ENCODE results near the gene IL17RE. TPM values are rescaled to one million over a fixed set of nuclear protein-coding genes. Genes with fewer than 3 reads are reported as not detected.
A peak's percentile ranks its signal among the peaks of the same experiment; 100 is the strongest.

IL17RE gene
- total and polyA plus RNA-seq, 2 donors (not counting 3 experiments of a cell fraction or from before 2014, with no cell fraction given) = 1.2 to 1.3 TPM

DNA sequence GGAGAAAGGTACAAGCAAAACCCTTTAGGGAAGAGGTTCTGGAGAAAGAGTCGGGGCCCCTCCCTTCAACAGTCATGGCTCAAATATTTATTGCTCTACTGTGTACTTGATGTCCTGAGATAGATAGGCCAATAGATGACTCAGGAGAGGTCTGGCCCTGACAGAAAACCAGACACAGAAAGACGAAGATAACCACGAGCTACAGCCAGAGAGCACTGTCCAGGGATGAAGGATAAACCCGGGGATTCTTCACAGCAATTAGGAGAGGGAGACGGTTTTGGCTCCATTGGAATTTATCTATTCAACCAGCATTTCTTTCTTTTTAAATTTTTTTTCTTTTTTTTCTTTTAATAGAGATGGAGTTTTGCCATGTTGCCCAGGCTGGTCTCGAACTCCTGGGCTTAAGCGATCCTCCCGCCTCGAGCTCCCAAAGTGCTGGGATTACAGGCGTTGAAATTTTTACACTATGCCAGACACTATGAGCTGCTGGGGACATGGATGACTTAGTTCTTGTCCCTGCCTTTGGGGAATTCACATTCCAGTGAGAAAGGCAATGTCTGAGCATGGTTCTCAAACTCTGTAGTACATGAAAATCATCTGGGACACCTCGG is 18.0 kb upstream of the IL17RE start:
- no peak overlapping the region for H3K4me2 ChIP-seq (ENCODE audit: insufficient read depth, low read length)
- peaks cover 7% of the 10 kb centered on the region for H3K4me1 ChIP-seq (ENCODE audit: control insufficient read depth, extremely low read depth, insufficient read depth, low read length)
- dilution Hi-C loops (cut with MboI; ENCODE audit: extremely low pct_ligation_motif_present, low sequenced_read_pairs) (no loop called here), intact Hi-C loops (cut with micrococcal nuclease) (no loop called here)
- FAIRE-seq (peak; percentile 24), DNase-seq (ENCODE audit: low read depth, low spot score) (no peak)
- peak; percentile 48 for TF ChIP-seq FOS (IDR thresholded peaks at IDR 0.05; ENCODE audit: borderline replicate concordance, insufficient read depth, low read length)
- TF ChIP-seq GATA2 (IDR thresholded peaks at IDR 0.05; ENCODE audit: insufficient read depth, insufficient read length, low read depth, low read length) = peak; percentile 60
- no peak for TF ChIP-seq EZH2 (IDR thresholded peaks at IDR 0.05; ENCODE audit: borderline replicate concordance, low read depth, low read length, severe bottlenecking)
- TF ChIP-seq MYC (IDR thresholded peaks at IDR 0.05; ENCODE audit: low read depth, low read length) = no peak
- TF ChIP-seq JUN (IDR thresholded peaks at IDR 0.05; ENCODE audit: borderline replicate concordance, insufficient read depth, insufficient read length, low read depth) = no peak
- TF ChIP-seq POLR2AphosphoS5 (IDR thresholded peaks at IDR 0.05; ENCODE audit: insufficient read depth, low read depth, low read length) = no peak
- no peak for TF ChIP-seq POLR2A (IDR thresholded peaks at IDR 0.05; ENCODE audit: low read depth, low read length)
- H3K79me2 ChIP-seq (ENCODE audit: control insufficient read depth, insufficient read depth, low read length) = no peaks in the 10 kb centered on the region
- H3K36me3 ChIP-seq (ENCODE audit: control insufficient read depth in 2 of 2, extremely low read depth in 1 of 2, insufficient read depth in 2 of 2, low read length in 2 of 2) = no peaks in the 10 kb centered on the region
- H2AFZ ChIP-seq (ENCODE audit: low read depth, low read length) = peak overlapping the region; percentile 84
- no peak overlapping the region for H3K27ac ChIP-seq (ENCODE audit: insufficient read depth, low read depth, low read length)
- no peaks in the 10 kb centered on the region for H3K27me3 ChIP-seq (ENCODE audit: control insufficient read depth in 2 of 2, insufficient read depth in 2 of 2, low read length in 2 of 2)
- no peaks in the 10 kb centered on the region for H3K9me3 ChIP-seq (replicated peaks; ENCODE audit: control insufficient read depth, insufficient read depth, low read length)
- BruUV-seq (replicated peaks) = no TSS peak
- POLR2A ChIA-PET = interaction anchor here (0.6 to 1.2 kb wide), 3 partner anchors 9 to 307 kb away, joined by 3 to 6 read pairs (median 4); partner anchors contain the start of gene CRELD1
- H3K9ac ChIP-seq (replicated peaks; ENCODE audit: extremely low read depth, insufficient read depth, low read length) = peak overlapping the region; percentile 1
- no peak overlapping the region for H3K4me3 ChIP-seq (replicated peaks in 1 of 3; ENCODE audit: insufficient read depth in 1 of 3, low read depth in 1 of 3, low read length in 3 of 3)
- CTCF ChIA-PET = interaction anchor here (1.7 to 2.3 kb wide), 4 partner anchors 9 to 48 kb away, joined by 4 to 14 read pairs (median 7); partner anchors contain the start of gene CRELD1
- no peaks in the 10 kb centered on the region for H3K9me1 ChIP-seq (replicated peaks; ENCODE audit: control insufficient read depth, extremely low read depth, insufficient read depth, low read length)
- H4K20me1 ChIP-seq (replicated peaks; ENCODE audit: control insufficient read depth, extremely low read depth, insufficient read depth, low read length) = no peaks in the 10 kb centered on the region

GRCh38 chr3:9886328-9886727 is 16.3 kb upstream of the IL17RE start:
- dilution Hi-C loops (cut with MboI; ENCODE audit: extremely low pct_ligation_motif_present, low sequenced_read_pairs) = no loop called here
- POLR2A ChIA-PET = no interaction called here

More at GRCh38 chr3:9886328-9886727, 16.3 kb upstream of the IL17RE start:
- Histone ChIP-seq H2AFZ (ENCODE audit: low read depth, low read length) (no peak overlapping the region), H3K9me1 (replicated peaks; ENCODE audit: control insufficient read depth, extremely low read depth, insufficient read depth, low read length) (no peaks in the 10 kb centered on the region), H3K27ac (ENCODE audit: insufficient read depth, low read depth, low read length) (no peak overlapping the region), H3K9ac (replicated peaks; ENCODE audit: extremely low read depth, insufficient read depth, low read length) (no peak overlapping the region), H3K36me3 (ENCODE audit: control insufficient read depth in 2 of 2, extremely low read depth in 1 of 2, insufficient read depth in 2 of 2, low read length in 2 of 2) (no peaks in the 10 kb centered on the region), H3K4me2 (ENCODE audit: insufficient read depth, low read length) (no peak overlapping the region), H3K4me1 (ENCODE audit: control insufficient read depth, extremely low read depth, insufficient read depth, low read length) (peaks cover 10% of the 10 kb centered on the region), H3K9me3 (replicated peaks; ENCODE audit: control insufficient read depth, insufficient read depth, low read length) (no peaks in the 10 kb centered on the region), H3K27me3 (ENCODE audit: control insufficient read depth in 2 of 2, insufficient read depth in 2 of 2, low read length in 2 of 2) (no peaks in the 10 kb centered on the region), H3K4me3 (replicated peaks in 1 of 3; ENCODE audit: insufficient read depth in 1 of 3, low read depth in 1 of 3, low read length in 3 of 3) (no peak overlapping the region), H3K79me2 (ENCODE audit: control insufficient read depth, insufficient read depth, low read length) (peaks cover 9% of the 10 kb centered on the region), H4K20me1 (replicated peaks; ENCODE audit: control insufficient read depth, extremely low read depth, insufficient read depth, low read length) (no peaks in the 10 kb centered on the region)
- no TSS peak for BruUV-seq (replicated peaks)
- TF ChIP-seq EZH2 (IDR thresholded peaks at IDR 0.05; ENCODE audit: borderline replicate concordance, low read depth, low read length, severe bottlenecking) (no peak), POLR2A (IDR thresholded peaks at IDR 0.05; ENCODE audit: low read depth, low read length) (no peak), MAX (IDR thresholded peaks at IDR 0.05; ENCODE audit: insufficient read depth, insufficient read length) (no peak), FOS (IDR thresholded peaks at IDR 0.05; ENCODE audit: borderline replicate concordance, insufficient read depth, low read length) (no peak), JUN (IDR thresholded peaks at IDR 0.05; ENCODE audit: borderline replicate concordance, insufficient read depth, insufficient read length, low read depth) (no peak), POLR2AphosphoS5 (IDR thresholded peaks at IDR 0.05; ENCODE audit: insufficient read depth, low read depth, low read length) (no peak), MYC (IDR thresholded peaks at IDR 0.05; ENCODE audit: low read depth, low read length) (no peak), CTCF (IDR thresholded peaks at IDR 0.05; ENCODE audit: extremely low read depth in 1 of 2, insufficient read depth in 1 of 2, low read depth in 1 of 2, low read length in 2 of 2) (no peak), GATA2 (IDR thresholded peaks at IDR 0.05; ENCODE audit: insufficient read depth, insufficient read length, low read depth, low read length) (no peak)
- DNase-seq (ENCODE audit: low read depth, low spot score) = no peak
- intact Hi-C loops (cut with micrococcal nuclease) = no loop called here
- CTCF ChIA-PET = no interaction called here
- FAIRE-seq = no peak
